Lung (tissue), 12 donors: ENCODE data around the gene ATP10A. TPM values are rescaled to one million over a fixed set of nuclear protein-coding genes. Genes with fewer than 3 reads are reported as not detected.

ENCODE experiments used
- ATAC-seq: fragments of 200-7000 bp; cut with Tn5 transposase; one replicate; pipeline ENCODE4 v1.9.1; 2020; ENCODE audit warnings: moderate number of reproducible peaks; ENCODE audit not compliant: insufficient read depth, low FRiP score
- DNase-seq, 3 donors: peaks; one replicate each; pipeline ENCODE4 v3.0.0-alpha.2; 2013 to 2017
- H3K27ac ChIP-seq, 2 donors: one replicate each; pipeline ENCODE4 v1.5.1; 2013; ENCODE audit warnings: mild to moderate bottlenecking in 2 of 2, moderate library complexity in 2 of 2, control low read depth in 1 of 2, inconsistent platforms in 1 of 2, low read depth in 1 of 2, low read length in 1 of 2
- H3K27me3 ChIP-seq, 3 donors: one replicate each; pipeline ENCODE4 v1.5.1; 2013; ENCODE audit warnings: low read length in 2 of 3; ENCODE audit not compliant: control insufficient read depth in 3 of 3, insufficient read depth in 3 of 3
- H3K36me3 ChIP-seq, 4 donors: one replicate each; pipeline ENCODE4 v1.5.1; 2013; ENCODE audit warnings: low read length in 4 of 4, mild to moderate bottlenecking in 1 of 4, moderate library complexity in 1 of 4; ENCODE audit not compliant: control insufficient read depth in 4 of 4, insufficient read depth in 4 of 4
- H3K4me1 ChIP-seq, 5 donors: one replicate each; pipeline ENCODE4 v1.5.1; 2013; ENCODE audit warnings: low read length in 5 of 5, mild to moderate bottlenecking in 2 of 5, moderate library complexity in 1 of 5; ENCODE audit not compliant: control insufficient read depth in 5 of 5, insufficient read depth in 5 of 5
- H3K4me3 ChIP-seq: one replicate; pipeline ENCODE4 v1.5.1; 2013; ENCODE audit warnings: mild to moderate bottlenecking, control low read depth, moderate library complexity
- H3K9ac ChIP-seq, 2 donors: one replicate each; pipeline ENCODE4 v1.5.1; 2013; ENCODE audit warnings: low read length in 2 of 2, control low read depth in 1 of 2; ENCODE audit not compliant: insufficient read depth in 1 of 2
- H3K9me3 ChIP-seq, 4 donors: one replicate each; pipeline ENCODE4 v1.5.1; 2013; ENCODE audit warnings: low read length in 3 of 4, mild to moderate bottlenecking in 1 of 4, moderate library complexity in 1 of 4; ENCODE audit not compliant: control insufficient read depth in 4 of 4, insufficient read depth in 3 of 4
- WGBS, 2 donors: extraction: QIAGEN DNeasy Blood & Tissue Kit; methylation state at CpG; one replicate each; pipeline ENCODE4 v1.1.7; 2013; 5-methylcytosine and 5-hydroxymethylcytosine counted together
- polyA plus RNA-seq, 2 donors: library from polyadenylated mRNA; stranded (reverse); fragments of 200-250 nt; gene quantifications; one replicate each; pipeline ENCODE4 v1.2.1, GENCODE V29; 2013
- total RNA-seq, 2 donors: library from RNA; depleted of rRNA in 1 of 2; stranded (reverse); fragments of >200 nt in 1 of 2; gene quantifications; one replicate each; pipeline ENCODE4 v1.2.1, GENCODE V29; 2014 to 2021
- TF ChIP-seq, protein P1 (sequence below): IDR thresholded peaks from 2 replicates; pipeline ENCODE4 v1.5.1; 2012; ENCODE audit warnings: mild to moderate bottlenecking; ENCODE audit errors: control extremely low read depth, extremely low read depth
- donor health status: control.
- donor health status: control.
- donor health status: Bipolar disorder and iron deficiency.
- donor health status: healthy.
- donor health status: DM: yes; HTN: yes; CAD: no.

The ATP10A gene
- total and polyA plus RNA-seq, 4 donors: 4.5 to 33.7 (median 6.2) TPM

DNA sequence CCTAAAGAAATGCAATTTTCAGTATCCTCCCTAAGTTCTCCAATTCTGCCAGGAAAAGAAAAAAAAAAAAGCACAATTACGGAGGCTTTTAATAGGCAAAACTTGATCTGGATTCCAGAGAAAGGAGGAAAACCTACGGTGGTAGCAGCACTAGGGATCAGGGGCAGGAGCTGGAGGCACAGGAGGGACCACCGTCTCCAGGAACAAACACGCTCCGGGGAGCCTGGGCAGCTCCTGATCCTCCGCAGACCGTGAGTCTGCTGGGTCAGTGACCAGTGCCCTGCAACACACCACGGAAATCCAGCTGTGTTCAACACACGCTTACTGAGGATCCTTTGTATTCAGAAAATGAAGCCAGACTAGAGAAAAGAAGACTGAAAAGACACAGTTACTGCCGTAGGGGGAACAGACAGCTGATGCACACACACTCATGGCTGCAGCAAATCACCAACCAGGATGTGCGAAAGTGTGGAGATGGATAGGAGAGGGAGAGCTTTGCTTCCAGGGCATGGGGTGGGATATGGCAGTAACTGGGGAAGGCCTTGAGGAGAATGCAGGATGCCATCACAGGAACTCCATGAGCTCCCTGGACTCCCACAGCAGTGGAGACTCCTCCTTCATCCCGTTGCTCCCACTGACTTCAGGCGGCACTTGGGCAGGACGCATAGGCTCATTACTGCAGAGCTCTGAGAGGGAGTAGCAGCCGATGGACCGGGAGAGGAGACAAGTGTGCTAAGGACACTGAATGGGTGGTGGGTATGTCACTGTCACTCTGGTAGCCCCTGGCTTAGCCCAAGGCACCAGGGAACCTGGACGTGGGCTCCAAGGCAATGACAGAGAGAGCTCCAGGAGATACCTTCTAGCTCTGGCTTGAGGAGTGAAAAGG, 167.0 kb downstream of the ATP10A start:
- Histone ChIP-seq H3K4me3 (no peak overlapping the region), H3K4me1 (no peaks in the 10 kb centered on the region), H3K27me3 (no peaks in the 10 kb centered on the region), H3K27ac (no peak overlapping the region), H3K9me3 (no peaks in the 10 kb centered on the region), H3K36me3 (peaks cover 0 to 11% (median 0%) of the 10 kb centered on the region in 4 donors), H3K9ac (no peak overlapping the region)
- no peak for ATAC-seq
- DNase-seq: no peak
- TF ChIP-seq, protein P1, sequence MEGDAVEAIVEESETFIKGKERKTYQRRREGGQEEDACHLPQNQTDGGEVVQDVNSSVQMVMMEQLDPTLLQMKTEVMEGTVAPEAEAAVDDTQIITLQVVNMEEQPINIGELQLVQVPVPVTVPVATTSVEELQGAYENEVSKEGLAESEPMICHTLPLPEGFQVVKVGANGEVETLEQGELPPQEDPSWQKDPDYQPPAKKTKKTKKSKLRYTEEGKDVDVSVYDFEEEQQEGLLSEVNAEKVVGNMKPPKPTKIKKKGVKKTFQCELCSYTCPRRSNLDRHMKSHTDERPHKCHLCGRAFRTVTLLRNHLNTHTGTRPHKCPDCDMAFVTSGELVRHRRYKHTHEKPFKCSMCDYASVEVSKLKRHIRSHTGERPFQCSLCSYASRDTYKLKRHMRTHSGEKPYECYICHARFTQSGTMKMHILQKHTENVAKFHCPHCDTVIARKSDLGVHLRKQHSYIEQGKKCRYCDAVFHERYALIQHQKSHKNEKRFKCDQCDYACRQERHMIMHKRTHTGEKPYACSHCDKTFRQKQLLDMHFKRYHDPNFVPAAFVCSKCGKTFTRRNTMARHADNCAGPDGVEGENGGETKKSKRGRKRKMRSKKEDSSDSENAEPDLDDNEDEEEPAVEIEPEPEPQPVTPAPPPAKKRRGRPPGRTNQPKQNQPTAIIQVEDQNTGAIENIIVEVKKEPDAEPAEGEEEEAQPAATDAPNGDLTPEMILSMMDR: no peak
- 91% methylated on average over 17 of the region's 17 CpGs for WGBS, 2 donors

DNA sequence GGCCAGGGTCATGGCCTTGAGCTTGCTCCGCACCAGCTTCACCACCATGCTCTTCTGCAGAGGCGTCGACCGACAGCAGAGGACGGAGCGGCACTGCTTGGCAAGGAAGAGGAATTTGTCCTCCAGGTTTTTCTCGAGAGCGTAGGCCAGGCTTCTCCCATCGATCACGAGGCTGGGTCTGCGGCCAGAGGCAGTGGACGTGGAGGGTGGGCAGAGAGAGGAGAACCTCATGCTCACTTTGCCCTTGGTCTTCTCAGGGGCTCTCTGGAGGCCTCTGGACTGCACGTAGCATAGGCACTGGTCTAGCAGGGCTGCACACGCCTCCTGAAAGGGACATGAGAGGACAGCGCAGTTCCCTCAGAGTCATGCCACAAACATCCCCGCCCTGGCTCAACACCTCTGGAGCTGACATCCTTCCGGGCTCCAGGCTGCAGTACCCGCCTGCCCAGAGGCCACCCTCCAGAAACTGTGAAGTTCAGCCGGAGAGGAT, 168.3 kb downstream of the ATP10A start:
- no peaks in the 10 kb centered on the region for H3K4me1 ChIP-seq
- no peak for ATAC-seq
- peaks cover 0 to 10% (median 0%) of the 10 kb centered on the region in 4 donors for H3K36me3 ChIP-seq
- no peak overlapping the region for H3K9ac ChIP-seq
- no peak overlapping the region for H3K27ac ChIP-seq
- DNase-seq: no peak
- no peaks in the 10 kb centered on the region for H3K9me3 ChIP-seq
- no peak overlapping the region for H3K4me3 ChIP-seq
- no peaks in the 10 kb centered on the region for H3K27me3 ChIP-seq
- 95 to 96% methylated on average over 19 of the region's 19 CpGs for WGBS, 2 donors
- TF ChIP-seq, protein P1: no peak

DNA sequence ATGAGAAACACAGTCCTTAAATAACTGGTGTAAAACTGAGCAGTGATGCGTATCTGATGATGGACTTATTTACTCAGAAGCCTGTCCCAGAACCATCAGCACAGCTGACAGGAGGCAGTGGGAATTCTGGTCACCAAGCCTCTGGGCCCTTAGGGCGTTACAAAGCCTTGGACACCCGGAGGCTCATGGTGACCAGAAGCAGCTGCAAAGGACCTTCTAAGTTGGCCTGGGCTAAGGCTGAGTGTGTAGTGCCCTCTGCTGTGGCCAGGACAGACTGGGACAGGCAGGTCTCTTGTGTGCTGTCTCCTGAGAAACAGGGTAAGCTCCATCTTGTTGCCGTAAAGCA, 168.9 kb downstream of the ATP10A start:
- H3K9ac ChIP-seq: no peak overlapping the region
- 86 to 87% methylated on average over 4 of the region's 4 CpGs for WGBS, 2 donors
- no peak for DNase-seq
- H3K4me1 ChIP-seq: no peaks in the 10 kb centered on the region
- TF ChIP-seq, protein P1: no peak
- H3K27me3 ChIP-seq: no peaks in the 10 kb centered on the region
- H3K36me3 ChIP-seq: peaks cover 0 to 10% (median 0%) of the 10 kb centered on the region in 4 donors
- H3K27ac ChIP-seq: no peak overlapping the region
- no peak overlapping the region for H3K4me3 ChIP-seq
- ATAC-seq: no peak
- no peaks in the 10 kb centered on the region for H3K9me3 ChIP-seq
